Stimulated activated CD8-positive, alpha-beta memory T cell treated with anti-CD3 and anti-CD28 coated beads, Interleukin-2, amount 100 ng/mL, for 48 hours (primary cell): ENCODE data around the gene CEP57L1.
"Not testable (repeated sequence)": the region's sequence is repeated elsewhere in the genome, so short reads cannot be mapped to it uniquely, and the experiment has no call there.

Experiments used
- DNase-seq, 2 donors: peaks; one replicate each; pipeline ENCODE4 v3.0.0-alpha.2; 2020; ENCODE audit warnings: low read depth in 2 of 2

CEP57L1 gene

DNA sequence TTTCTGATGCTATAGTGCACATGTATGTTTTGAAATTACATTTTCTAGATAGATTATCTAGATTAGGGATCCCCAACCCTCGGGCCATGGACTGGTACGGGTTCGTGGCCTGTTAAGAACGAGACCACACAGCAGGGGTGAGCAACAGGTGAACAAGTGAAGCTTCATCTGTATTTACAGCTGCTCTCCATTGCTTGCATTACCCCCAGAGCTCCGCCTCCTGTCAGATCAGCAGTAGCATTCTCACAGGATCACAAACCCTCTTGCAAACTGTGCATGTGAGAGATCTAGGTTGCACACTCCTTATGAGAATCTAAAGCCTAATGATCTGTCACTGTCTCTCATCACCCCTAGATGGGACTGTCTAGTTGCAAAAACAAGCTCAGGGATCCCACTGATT is 10.4 kb downstream of the CEP57L1 start:
- no peak for DNase-seq

DNA sequence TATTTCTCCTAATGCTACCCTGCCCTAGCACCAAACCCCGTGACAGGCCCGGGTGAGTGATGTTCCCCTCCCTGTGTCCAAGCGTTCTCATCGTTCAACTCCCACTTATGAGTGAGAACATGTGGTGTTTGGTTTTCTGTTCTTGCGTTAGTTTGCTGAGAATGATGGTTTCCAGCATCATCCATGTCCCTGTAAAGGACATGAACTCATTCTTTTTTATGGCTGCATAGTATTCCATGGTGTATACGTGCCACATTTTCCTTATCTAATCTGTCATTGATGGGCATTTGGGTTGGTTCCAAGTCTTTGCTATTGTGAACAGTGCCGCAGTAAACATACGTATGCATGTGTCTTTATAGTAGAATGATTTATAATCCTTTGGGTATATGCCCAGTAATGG is 14.4 kb downstream of the CEP57L1 start:
- not testable (repeated sequence) for DNase-seq

DNA sequence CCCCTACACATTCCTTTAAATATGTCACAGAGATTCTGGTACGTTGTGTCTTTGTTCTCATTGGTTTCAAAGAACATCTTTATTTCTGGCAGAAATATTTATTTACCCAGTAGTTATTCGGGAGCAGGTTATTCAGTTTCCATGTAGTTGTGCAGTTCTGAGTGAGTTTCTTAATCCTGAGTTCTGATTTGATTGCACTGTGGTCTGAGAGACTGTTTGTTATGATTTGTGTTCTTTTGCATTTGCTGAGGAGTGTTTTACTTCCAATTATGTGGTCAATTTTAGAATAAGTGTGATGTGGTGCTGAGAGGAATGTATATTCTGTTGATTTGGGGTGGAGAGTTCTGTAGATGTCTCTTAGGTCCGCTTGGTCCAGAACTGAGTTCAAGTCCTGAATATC is 17.4 kb downstream of the CEP57L1 start:
- DNase-seq, result not testable (repeated sequence)

DNA sequence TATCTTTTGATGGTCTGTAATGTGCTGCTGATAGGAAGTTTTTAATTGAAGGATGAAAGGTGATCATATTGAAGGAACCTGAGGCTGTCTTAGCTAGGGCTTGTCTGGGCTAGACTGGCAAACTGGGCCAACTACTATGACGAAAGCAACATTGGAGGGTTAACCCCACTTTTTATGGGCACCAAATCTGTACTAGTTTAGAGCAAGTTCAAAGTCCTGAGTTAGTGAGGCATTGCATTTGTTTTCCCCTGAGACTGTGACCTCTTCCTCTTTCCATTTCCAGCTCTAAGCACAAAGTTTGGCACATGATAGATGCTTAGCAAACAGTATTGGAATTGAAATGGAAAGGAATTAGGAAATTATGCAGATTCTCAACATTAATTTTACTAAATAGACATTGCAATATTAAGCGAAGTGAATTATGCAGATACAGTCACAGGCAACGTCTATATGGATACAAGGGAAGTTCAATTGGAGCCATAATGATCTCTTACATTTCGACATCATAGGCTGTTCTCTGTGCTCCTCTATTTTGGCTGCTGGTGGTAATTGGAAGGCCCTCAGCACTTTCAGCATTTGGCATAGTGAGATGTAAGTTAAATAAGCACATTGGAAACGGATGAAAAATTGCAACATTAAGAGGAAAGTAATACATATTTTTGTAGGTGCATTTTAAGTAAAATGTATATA is 22.2 kb downstream of the CEP57L1 start:
- no peak for DNase-seq

DNA sequence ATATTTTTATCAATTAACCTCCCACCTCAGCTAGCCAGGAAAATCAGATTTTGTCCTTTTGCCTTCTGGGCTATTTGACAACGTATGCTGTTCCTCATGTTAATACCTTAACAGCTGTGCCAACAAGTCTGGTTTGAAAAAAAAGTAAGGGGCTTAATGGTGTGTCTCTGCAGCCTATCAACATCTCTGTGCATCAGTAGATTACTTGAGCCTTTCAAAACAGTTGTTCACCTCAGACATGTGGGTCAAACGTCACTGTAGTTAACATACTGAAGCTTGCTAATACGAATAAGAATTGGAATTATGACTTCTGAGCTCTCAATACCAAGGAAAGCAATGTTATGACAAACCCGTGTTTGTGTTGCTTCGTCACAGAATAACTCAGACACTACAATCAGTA is 23.0 kb downstream of the CEP57L1 start:
- DNase-seq, result no peak

DNA sequence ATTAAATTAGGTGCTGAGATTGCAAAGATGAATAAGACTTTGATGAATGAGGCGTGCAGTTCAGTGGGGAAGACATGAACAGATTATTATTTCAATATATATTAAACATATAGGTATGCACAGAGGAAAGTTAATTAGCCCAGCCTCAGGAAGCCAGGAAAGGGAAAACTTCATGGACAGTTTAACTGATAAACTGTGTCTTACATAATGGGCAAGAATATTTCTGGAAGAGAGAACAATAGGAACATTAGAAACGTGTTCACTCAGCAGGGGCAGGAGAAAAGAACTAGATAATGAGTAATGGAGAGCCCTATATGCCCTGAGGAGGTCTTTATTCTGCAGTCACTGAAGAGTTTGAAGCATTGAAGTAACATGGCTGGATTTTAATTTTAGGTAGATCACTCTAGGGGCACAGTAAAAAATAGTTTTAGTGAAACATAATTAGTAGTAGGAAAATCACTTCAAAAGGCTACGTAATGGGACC is 23.6 kb downstream of the CEP57L1 start:
- no peak for DNase-seq

DNA sequence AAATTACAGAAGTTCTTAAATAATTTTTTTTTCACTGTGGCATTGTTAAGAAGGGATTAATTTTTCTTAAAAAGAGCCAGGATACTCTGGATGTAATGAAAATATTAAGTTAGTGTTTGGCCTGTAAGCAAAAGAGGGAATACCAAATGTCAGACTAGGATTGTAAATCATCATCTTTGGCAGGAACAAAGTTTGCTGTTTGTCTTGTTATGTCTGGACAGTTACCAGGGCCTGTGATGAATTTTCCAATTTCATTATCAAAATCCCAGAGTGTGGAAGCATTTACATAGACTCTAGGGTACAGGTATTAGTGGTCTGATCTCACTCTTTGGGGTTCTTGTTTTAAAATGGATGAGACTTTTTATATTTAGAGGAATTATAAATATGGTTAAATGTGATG is 26.1 kb downstream of the CEP57L1 start:
- DNase-seq, result no peak

DNA sequence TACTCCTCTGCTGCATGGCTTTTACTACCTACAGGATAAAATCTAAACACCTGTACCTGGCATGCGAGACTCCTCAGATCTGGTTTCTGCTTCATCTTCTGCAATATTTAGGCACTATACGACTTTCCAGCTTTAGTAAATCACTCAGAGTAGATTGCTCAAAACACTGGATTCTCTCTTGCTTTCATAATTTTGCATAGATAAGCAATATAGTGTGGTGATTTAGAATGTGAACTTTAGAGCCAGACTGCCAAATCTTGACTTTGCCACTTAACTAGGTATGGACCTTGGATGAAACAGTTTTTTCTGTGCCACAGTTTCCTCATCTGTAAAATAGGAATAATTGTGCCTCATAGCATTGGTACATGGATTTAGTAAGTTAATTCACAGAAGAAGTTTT is 28.9 kb downstream of the CEP57L1 start:
- no peak for DNase-seq

DNA sequence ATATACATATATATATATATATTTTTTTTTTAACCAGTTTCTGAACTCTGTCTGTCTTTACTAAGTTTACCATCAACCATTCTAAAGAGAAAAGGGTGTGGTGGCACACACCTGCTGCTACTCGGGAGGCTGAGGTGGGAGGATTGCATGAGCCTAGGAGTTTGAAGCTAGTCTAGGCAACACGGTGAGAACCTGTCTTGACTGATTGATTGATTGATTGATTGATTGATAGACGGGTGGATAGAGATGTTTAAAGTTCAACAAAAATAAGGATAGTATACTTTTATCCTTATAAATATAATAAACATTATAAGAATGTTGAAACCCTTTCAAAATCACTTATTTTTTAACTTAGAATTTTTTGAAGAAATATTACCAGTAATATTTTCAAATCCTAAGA is 30.2 kb downstream of the CEP57L1 start:
- no peak for DNase-seq

DNA sequence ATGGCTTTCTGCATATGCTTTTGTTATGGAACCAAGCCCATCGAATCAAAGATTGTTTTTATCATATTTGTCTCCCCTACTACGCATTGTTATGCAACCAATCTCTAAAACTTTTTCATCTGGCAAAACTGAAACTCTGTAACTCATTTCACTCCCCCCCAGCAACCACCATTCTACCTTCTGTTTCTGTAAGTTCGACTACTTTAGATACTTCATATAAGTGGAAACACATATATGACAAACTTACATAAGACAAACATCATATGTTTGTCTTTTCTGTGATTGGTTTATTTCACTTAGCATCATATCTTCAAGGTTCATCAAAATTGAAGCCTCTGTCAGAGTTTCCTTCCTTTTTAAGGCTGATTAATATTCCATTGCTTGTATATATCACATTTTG is 34.8 kb downstream of the CEP57L1 start:
- no peak for DNase-seq

DNA sequence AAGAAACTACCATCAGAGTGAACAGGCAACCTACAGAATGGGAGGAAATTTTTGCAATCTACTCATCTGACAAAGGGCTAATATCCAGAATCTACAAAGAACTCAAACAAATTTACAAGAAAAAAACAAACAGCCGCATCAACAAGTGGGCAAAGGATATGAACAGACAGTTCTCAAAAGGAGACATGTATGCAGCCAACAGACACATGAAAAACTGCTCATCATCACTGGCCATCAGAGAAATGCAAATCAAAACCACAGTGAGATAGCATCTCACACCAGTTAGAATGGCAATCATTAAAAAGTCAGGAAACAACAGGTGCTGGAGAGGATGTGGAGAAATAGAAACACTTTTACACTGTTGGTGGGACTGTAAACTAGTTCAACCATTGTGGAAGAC is 40.3 kb downstream of the CEP57L1 start:
- DNase-seq, result not testable (repeated sequence)

DNA sequence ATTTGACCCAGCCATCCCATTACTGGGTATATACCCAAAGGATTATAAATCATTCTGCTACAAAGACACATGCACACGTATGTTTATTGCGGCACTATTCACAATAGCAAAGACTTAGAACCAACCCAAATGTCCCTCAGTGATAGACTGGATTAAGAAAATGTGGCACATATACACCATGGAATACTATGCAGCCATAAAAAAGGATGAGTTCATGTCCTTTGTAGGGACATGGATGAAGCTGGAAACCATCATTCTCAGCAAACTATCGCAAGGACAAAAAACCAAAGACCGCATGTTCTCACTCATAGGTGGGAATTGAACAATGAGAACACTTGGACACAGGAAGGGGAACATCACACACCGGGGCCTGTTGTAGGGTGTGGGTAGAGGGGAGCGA is 40.7 kb downstream of the CEP57L1 start:
- not testable (repeated sequence) for DNase-seq

DNA sequence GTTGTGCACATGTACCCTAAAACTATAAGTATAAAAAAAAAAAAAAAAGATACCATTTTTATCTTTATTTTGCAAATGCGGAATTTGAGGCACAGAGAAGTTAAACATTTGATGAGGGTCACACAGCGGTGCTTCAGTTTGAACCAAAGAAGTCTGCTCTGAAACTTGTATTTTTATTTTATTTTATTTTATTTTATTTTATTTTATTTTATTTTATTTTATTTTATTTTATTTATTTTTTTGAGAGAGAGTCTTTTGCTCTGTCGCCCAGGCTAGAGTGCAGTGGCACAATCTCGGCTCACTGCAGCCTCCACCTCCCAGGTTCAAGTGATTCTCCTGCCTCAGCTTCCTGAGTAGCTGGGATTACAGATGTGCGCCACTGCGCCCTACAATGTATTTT is 41.2 kb downstream of the CEP57L1 start:
- DNase-seq, result not testable (repeated sequence)

DNA sequence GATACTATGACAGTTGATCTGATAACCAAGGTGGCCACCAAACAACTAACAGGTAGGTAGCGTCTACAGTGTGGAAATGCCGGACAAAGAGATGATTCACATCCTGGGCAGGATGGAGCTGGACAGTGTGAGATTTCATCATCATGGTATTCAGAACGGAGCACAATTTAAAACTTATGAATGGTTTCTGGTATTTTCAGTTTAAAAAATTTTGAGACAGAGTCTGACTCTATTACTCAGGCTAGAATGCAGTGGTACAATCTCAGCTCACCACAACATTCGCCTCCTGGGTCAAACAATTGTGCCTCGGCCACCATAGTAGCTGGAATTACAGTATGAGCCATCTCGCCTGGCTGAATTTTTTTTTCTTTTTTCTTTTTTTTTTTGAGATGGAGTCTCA is 43.8 kb downstream of the CEP57L1 start:
- no peak for DNase-seq

DNA sequence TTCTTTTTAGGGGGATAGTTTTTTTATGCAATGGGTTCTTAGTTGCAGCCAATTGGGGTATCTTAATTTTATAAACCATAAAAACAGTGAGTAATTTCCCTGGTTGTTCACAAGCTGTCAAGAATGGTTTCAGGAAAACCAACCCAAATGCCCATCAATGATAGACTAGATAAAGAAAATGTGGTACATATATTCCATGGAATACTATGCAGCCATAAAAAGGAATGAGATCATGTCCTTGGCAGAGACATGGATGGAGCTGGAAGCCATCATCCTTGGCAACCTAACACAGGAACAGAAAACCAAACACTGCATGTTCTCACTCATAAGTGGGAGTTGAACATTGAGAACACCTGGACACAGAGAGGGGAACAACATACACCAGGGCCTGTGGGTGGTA is 46.8 kb downstream of the CEP57L1 start:
- not testable (repeated sequence) for DNase-seq

DNA sequence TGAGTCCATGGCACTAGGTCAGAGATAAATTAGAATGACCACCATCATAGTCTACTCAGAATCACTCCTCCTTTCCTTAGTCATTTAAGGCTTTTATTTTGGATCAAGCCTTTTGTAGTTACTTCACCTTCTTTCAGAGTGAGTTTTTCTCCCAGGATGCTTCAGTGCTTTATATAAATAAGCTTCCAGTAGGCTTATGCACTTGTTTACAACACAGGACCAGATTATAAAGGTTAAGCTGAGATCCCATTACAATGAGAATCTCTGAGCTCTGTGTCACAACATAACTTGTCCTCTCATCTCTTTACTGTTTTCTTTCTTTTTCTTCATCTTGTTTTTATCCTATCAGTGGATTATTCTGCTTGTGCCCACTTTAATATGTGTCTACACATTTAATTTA is 47.9 kb downstream of the CEP57L1 start:
- DNase-seq, result no peak

DNA sequence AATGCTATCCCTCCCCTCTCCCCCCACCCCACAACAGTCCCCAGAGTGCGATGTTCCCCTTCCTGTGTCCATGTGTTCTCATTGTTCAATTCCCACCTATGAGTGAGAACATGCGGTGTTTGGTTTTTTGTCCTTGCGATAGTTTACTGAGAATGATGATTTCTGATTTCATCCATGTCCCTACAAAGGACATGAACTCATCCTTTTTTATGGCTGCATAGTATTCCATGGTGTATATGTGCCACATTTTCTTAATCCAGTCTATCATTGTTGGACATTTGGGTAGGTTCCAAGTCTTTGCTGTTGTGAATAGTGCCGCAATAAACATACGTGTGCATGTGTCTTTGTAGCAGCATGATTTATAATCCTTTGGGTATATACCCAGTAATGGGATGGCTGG is 52.9 kb downstream of the CEP57L1 start:
- not testable (repeated sequence) for DNase-seq

DNA sequence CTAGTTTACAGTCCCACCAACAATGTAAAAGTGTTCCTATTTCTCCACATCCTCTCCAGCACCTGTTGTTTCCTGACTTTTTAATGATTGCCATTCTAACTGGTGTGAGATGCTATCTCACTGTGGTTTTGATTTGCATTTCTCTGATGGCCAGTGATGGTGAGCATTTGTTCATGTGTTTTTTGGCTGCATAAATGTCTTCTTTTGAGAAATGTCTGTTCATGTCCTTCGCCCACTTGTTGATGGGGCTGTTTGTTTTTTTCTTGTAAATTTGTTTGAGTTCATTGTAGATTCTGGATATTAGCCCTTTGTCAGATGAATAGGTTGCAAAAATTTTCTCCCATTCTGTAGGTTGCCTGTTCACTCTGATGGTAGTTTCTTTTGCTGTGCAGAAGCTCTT is 53.4 kb downstream of the CEP57L1 start:
- not testable (repeated sequence) for DNase-seq

DNA sequence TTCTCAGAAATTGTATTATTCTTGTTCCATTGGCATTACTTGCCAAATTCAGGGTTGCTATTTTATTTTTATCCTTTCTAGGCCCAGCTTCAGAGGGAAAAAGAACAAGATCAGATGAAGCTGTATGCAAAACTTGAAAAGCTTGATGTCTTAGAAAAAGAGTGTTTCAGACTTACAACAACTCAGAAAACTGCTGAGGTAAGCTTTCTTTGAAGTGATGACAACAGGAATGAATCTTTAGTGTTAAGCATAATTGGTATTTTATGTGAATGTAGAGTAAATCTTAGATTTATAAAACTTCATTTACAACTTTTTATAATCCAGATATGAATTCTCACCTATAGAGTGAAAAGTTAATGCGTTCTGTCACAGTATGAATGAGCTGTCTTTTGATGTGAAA is 58.4 kb downstream of the CEP57L1 start:
- no peak for DNase-seq

DNA sequence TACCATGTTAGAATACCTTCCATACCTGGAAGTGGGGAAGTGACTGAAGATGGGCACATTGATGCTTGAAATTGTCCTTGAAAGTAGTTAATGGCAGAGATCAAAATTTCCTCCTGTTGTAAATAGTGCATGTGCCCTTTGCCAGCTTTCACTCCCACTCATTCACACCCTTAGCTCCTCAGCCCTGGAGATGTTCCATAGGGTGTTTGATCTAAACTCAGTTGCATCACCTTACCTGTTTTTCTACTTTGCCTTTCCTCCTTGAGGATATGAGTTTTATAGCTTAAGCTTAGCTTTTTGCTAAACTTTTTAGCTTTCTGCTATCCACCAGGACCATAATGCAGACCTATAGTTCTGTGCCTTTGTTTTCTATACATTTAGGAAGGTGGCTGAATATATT is 69.0 kb downstream of the CEP57L1 start:
- no peak for DNase-seq

DNA sequence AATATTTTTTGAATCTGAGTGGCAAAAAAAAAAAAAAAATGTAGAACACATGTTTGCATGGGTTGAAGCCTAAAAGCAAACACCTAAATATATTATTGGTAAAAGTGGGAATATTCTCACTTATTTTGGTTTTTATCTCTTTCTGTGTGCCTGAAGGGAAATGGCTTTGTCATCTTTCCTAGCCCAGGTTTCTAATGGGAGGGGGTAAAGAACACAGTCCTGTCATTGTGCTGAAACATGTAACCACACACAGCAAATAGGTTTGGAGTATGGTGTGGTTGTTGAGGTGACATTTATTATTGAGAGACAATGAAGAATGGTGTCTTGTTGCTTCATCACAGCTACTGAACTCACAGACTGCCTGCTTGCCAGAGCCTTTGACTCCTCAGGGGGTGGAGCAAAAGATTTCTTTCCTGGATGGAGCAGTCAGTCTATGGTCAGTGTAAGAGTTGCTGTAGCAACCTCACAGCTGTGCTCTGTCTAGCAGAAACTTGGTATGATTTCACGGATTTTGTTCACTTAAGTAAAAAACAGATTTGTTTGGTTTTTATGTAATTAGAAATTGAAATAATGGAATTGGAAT is 70.2 kb downstream of the CEP57L1 start:
- no peak for DNase-seq

DNA sequence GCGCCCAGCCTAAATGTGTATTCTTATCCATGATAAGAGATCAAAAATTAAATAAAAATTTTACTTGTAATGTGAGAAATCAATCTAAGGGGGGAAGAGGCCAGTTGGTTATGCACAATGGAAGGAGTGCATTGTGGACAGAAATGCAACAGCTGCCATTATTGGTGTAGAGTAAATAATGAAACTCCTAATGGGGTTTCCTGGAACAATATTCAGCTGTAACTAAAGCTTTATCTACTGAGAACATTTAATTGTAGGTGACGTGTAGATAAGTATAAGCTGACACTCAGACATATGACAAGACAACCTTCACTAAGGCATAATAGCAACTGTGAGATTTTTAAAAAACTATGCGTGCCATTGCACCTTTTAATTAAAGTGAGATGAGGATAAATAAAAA is 71.4 kb downstream of the CEP57L1 start:
- DNase-seq, result no peak

DNA sequence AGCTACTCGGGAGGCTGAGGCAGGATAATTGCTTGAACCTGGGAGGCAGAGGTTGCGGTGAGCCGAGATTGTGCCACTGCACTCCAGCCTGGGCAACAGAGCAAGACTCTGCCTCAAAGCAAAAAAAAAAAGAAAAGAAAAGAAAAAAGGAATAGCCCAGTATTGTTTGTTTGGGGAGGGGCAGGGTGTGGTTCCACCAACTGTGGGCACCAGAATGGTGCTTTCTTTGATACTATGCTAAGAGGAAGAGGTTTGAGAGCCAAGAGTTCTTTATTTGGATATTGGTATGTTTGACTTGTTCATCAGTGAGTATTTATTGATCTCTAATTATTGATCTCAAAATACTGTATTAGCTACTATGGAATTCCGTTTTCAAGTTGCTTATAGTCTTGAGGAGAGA is 72.3 kb downstream of the CEP57L1 start:
- DNase-seq, result no peak

DNA sequence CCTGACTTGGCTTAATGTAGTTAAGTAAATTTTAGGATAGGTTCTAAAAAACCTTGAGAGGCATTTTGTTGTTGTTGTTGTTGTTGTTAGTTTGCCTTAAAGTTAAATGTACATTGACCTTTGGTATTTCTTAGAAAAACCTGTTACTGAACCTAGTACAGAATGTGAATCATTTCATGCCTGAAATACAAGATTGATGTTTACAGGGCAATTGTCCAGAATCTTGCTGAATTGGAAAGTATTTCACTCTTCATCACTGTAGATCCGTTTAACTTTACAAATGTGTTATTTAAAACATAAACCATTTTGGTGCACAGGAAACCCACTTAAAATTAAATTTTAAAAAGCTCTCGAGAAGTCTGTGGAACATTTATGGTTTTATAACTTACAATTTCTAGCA is 75.0 kb downstream of the CEP57L1 start:
- no peak for DNase-seq
